ENCODE measurements around the gene SUPT20HL1.
A peak's percentile ranks its signal among the peaks of the same experiment; 100 is the strongest.
"Not testable (repeated sequence)": the region's sequence is repeated elsewhere in the genome, so short reads cannot be mapped to it uniquely, and the experiment has no call there.

SUPT20HL1 gene

DNA sequence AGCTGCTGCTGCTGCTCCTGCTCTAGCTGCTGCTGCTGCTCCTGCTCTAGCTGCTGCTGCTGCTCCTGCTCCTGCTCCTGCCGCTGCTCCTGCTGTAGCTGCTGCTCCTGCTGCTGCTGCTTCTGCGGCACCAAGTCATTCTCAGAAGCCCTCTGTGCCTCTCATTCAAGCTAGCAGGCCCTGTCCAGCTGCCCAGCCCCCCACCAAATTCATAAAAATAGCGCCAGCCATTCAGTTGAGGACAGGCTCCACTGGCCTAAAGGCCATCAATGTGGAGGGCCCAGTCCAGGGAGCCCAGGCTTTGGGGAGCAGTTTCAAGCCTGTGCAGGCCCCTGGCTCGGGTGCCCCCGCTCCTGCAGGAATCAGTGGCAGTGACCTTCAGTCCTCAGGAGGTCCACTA is 3.9 kb downstream of the SUPT20HL1 start:
- no peak for DNase-seq

DNA sequence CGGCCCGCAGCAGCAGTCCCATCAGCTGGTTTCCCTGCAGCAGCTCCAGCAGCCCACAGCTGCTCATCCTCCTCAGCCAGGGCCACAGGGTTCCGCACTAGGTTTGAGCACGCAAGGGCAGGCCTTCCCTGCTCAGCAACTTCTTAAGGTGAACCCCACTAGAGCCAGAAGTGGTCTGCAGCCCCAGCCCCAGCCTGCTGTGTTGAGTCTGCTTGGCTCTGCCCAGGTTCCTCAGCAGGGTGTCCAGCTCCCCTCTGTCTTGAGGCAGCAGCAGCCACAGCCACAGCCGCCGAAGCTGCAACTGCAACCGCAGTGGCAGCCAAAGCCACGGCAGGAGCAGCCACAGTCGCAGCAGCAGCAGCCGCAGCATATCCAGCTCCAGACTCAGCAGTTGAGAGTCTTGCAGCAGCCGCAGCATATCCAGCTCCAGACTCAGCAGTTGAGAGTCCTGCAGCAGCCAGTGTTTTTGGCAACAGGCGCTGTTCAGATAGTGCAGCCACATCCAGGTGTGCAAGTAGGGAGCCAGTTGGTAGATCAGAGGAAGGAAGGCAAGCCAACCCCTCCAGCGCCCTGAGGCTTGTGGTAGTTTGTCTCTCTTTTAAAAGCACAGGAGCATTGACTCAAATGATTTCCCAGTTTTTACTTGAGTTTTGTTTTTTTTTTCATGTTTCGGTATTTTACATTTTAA is 4.6 kb downstream of the SUPT20HL1 start:
- no peak for DNase-seq

DNA sequence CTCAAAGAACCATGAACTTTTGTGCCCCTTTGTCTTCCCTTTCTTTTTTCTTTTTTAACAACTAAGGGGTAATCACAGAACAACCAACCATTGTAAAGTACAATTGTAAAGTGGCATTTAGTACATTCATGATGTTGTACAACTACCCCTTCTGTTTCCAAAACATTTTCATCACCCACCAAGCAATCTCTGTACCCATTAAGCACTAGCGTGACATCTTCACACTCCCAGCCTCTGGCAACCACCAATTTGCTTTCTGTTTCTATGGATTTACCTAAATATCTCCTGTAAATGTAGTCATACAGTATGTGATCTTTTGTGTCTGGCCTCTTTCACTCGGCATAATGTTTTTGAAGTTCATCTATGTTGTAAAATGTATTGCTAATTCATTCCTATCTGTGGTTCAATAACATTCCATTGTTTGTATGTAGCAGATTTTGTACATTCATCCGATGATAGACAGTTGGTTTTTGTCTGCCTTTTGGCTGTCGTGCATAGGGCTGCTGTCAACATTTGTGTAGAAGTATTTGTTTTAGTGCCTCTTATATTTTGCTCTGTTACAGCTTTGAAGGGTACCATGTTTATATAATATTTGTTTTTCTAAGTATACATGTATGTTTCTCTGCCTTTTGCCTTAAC is 6.4 kb downstream of the SUPT20HL1 start:
- DNase-seq = not testable (repeated sequence)

DNA sequence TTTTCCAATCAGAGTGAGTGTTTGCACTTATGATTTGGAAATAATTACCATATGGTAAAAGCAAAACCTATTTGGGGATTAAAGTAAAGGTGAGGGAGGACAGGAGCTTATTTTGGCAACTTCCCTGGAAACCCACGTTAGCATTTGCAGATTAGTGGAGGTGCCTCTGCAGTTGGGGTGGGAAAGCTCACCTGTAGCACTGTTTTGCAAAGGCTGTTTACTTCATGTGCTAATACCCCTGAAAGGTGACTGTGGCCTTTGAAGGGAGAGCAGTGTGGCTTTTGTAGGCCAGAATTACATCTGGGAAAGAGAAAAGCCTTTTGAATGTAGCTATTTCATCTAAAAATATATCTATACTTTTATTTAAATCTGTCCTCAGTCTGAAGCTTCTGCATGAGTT is 9.4 kb downstream of the SUPT20HL1 start:
- DNase-seq = no peak

- peak; percentile 28 for DNase-seq
These were observed 11.0 kb downstream of the SUPT20HL1 start for GRCh38 chrX:24371391-24371972.

GRCh38 chrX:24372021-24372763 is 11.8 kb downstream of the SUPT20HL1 start:
- DNase-seq = no peak

DNA sequence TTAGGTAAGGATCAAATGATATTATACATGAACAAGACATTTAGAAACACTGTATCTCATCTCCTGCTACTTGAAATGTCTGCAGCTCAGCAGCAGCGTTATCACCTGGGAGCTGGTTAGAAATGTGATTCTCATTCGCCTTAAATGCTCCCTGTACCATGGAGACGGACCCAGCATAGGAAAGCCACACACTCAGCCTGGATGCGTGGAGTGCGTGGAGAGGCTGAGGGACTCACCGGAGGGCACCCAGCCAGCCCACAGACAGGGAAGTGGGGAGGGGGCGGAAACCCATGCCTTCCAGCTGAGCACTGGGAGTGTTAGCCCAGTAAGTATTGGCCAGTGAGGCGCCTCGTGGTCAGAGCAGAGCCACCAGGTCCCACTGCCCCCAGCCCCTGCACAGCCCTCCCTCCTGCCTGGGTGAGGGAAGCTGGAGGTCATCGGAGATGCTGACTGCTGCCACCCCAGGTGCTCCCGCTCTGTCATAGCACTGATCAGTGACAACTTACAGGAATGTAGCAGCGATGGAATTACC is 15.2 kb downstream of the SUPT20HL1 start:
- DNase-seq = no peak

DNA sequence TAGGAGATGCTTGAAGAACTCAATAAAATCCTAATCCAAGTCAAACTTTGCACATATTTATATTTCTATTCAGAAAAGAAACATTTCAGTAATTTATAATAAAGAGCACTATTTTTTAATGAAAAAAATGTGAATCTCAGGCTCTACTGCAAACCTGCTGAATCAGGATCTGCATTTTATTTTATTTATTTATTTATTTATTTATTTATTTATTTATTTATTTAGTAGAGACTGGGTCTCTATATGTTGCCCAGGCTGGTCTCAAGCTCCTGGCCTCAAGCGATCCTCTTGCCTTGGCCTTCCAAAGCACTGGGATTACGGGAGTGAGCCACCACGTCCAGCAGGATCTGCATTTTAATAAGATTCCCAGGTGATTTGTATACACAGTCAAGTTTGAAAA is 16.0 kb downstream of the SUPT20HL1 start:
- no peak for DNase-seq

GRCh38 chrX:24377195-24377594 is 16.8 kb downstream of the SUPT20HL1 start:
- no peak for DNase-seq

GRCh38 chrX:24377911-24378468 is 17.6 kb downstream of the SUPT20HL1 start:
- DNase-seq = no peak

DNA sequence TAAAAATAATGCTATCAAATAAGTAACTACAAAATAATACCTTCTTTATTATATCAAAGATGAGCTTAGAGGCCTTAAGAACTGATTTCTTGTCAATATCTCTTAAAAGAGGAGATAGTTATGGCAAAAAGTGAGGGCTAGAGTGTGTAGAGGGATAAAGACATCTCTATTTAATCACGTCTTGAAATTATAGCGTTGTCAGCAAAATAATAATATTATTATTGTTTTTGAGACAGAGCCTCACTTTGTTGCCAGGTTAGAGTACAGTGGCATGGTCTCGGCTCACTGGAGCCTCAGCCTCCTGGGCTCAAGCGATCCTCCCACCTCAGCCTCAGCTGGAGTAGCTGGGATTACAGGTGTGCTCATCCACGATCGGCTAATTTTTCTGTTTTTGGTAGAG is 18.3 kb downstream of the SUPT20HL1 start:
- no peak for DNase-seq

DNA sequence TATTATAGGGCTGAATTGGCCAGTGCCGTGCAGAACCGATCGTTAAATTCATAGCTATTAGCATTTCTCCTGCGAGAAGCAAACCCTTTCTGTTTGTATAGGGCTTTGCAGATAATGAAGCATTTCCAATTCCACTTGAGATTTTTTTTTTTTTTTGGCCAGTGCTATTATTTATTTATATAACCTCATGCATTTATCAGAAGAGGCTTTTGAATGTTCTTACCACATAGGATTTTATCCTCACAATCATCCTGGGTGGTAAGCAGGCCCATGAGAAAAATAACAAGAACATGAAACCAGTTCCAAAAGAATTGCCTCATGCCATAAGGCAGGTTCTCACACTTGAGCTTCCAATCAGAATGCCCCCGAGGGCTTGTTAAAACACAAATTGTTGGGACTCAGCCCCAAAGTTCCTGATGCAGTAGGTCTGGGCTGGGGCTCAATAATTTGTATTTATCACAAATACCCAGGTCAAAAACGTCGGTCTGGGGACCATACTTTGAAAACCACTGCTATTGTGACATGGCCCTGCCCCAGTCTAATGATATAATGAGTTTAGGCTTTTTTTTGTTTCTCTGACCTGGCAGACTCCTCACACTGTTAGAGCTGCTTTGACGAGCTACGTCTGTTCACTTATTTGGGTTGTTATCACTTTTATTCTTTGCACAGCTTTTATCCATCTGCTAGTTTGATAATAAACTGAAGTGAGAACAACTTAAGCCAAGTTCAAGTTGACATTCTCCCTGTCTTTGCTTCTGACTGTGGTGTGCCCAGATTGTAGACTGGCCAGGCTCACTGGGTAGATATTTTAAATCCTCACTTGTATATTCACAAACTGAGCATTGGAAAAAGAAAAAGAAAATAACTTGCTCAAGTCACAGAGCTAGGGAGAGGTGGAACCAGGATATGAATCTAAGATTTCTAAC is 20.1 kb downstream of the SUPT20HL1 start:
- no peak for DNase-seq

GRCh38 chrX:24382315-24382714 is 21.9 kb downstream of the SUPT20HL1 start:
- DNase-seq = not testable (repeated sequence)

- DNase-seq = no peak
These were observed 27.3 kb downstream of the SUPT20HL1 start for GRCh38 chrX:24387724-24388123.

DNA sequence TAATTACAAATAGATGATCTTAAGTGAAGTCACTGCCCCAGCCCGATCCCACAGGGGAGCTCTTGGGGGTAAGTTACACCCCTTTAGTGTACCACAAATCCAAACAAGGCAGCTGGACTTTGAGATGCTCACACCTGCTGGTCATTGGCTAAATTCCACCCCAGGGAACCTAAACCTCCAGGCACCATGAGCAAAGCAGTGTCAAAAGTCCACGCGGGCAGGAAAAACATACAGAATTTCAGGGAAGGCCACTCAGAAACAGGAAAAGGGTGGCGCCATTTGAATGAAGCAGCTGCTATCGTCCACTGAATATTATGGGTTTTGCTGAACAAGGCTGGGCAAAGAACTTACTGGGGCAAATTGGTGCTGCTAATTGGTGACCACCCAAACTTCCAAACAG is 30.9 kb downstream of the SUPT20HL1 start:
- no peak for DNase-seq

- no peak for DNase-seq
These were observed 31.4 kb downstream of the SUPT20HL1 start for GRCh38 chrX:24391843-24392242.

GRCh38 chrX:24392709-24393108 is 32.3 kb downstream of the SUPT20HL1 start:
- no peak for DNase-seq

GRCh38 chrX:24395775-24396174 is 35.3 kb downstream of the SUPT20HL1 start:
- peak; percentile 72 for DNase-seq

DNA sequence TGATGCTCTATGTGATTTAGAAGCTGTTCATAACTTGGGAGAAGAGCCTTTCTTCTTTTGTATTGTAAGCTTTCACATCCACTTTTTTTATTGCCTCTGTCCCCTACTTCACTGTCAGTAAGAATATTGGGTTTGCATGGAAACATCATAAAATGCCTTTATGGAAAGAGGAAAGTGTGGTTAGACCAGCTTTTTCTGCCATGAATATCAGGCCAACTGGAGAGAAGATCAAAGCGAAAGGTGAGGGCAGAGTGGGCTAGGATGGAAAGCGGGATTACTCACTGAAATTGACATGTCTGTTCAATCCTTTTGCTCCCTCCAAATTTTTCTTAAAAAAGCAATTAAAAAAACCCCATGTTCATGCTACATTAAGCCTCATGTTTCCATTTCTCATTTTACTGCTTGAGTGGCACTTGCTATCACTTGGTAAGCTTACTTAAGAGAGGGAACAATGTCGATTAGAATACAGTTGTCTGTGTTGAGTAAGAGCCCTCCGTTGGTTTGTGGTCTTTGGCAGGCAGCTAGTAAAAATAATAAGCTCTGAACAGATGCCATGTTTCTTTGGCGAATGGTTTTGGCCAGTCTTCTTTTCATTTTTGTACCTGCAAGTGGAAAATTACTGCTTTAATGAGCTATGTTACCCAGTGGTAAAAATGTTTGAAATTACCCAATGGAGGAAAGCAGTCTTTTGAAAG is 35.9 kb downstream of the SUPT20HL1 start:
- DNase-seq = no peak

DNA sequence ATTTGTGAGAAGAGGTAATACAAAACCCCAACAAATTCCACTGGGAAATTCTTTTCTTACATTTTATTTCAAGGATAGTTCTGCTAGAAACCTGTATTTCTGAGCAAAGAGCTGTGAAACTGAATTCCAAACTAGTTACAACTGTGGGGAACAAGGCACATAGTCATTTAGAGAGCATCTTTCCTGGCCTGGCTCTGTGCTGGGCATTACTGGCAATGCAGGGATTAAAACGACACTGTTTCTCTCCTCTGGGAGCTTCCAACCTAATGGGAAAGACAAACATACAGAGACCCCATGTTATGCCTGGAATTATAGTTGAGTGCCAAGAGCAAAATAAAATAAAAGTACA is 36.5 kb downstream of the SUPT20HL1 start:
- no peak for DNase-seq

DNA sequence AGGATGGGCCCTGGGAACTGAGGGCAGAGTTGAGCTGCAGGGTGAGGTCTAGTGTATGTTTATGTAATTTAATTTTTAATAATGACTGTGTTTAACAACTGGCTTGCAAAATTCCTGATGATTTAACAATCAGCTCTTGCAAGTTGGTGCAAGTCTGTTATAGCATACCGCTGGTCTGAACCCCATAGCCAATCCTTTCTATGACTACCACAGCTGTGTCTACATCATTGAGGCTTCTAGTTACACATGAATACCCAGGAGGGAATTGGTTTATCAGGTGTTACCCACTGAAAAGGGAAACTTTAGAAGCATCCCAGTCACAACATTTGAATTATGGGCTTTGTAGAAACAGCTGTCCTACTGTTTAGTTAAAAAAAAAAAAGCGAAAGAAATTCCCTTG is 38.3 kb downstream of the SUPT20HL1 start:
- DNase-seq = no peak

Measured in inflammatory macrophage treated with lipopolysaccharide for 4 hours (primary cell).